Measurements from ENCODE around the gene ICE1. TPM values are rescaled to one million over a fixed set of nuclear protein-coding genes. Genes with fewer than 3 reads are reported as not detected.

The ICE1 gene
- total RNA-seq, 1 experiment from 2014 or later = 38.3 TPM

DNA sequence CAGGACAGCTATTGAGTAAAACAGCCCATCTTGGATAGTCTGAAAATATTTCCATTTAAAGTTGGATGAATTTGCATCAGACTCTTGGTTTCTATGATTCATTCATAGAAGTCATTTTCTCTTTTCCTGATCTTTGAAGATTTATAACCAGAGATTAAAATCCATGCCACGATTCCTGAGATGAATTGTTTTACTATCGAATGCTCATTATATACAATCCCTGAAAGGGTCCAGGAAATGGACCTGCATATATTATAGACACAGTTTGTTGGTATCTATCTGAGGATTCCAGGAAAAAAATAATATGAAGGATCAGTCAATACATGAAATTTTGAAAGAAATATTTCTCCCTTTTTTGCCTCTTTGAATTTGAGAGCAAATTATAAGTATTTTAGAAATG, 99.0 kb downstream of the ICE1 start:
- in situ Hi-C loops (cut with HindIII; ENCODE audit: low pct_unique_long_range_greater_than_20kb, low sequenced_read_pairs) = no loop called here
- DNase-seq (ENCODE audit: low read depth, low spot score) (no peak), ATAC-seq (no peak)
- BruUV-seq (replicated peaks) = no TSS peak
- Histone ChIP-seq H3K9me3 (ENCODE audit: control insufficient read depth, insufficient read depth, low read depth, low read length) (no peaks in the 10 kb centered on the region), H3K27ac (ENCODE audit: low read length) (no peak overlapping the region), H3K36me3 (ENCODE audit: control insufficient read depth, insufficient read depth, low read length) (no peaks in the 10 kb centered on the region), H3K27me3 (ENCODE audit: control insufficient read depth, insufficient read depth, low read length) (no peaks in the 10 kb centered on the region), H3K4me3 (ENCODE audit: low read depth in 2 of 2, low read length in 2 of 2) (no peak overlapping the region), H3K4me1 (ENCODE audit: control insufficient read depth, insufficient read depth, low read length) (no peaks in the 10 kb centered on the region)
- ChIA-PET POLR2A (no interaction called here), CTCF (no interaction called here)
- intact Hi-C loops (cut with micrococcal nuclease; ENCODE audit: unreplicated experiment) = no loop called here
- TF ChIP-seq, protein P1, sequence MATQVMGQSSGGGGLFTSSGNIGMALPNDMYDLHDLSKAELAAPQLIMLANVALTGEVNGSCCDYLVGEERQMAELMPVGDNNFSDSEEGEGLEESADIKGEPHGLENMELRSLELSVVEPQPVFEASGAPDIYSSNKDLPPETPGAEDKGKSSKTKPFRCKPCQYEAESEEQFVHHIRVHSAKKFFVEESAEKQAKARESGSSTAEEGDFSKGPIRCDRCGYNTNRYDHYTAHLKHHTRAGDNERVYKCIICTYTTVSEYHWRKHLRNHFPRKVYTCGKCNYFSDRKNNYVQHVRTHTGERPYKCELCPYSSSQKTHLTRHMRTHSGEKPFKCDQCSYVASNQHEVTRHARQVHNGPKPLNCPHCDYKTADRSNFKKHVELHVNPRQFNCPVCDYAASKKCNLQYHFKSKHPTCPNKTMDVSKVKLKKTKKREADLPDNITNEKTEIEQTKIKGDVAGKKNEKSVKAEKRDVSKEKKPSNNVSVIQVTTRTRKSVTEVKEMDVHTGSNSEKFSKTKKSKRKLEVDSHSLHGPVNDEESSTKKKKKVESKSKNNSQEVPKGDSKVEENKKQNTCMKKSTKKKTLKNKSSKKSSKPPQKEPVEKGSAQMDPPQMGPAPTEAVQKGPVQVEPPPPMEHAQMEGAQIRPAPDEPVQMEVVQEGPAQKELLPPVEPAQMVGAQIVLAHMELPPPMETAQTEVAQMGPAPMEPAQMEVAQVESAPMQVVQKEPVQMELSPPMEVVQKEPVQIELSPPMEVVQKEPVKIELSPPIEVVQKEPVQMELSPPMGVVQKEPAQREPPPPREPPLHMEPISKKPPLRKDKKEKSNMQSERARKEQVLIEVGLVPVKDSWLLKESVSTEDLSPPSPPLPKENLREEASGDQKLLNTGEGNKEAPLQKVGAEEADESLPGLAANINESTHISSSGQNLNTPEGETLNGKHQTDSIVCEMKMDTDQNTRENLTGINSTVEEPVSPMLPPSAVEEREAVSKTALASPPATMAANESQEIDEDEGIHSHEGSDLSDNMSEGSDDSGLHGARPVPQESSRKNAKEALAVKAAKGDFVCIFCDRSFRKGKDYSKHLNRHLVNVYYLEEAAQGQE (IDR thresholded peaks at IDR 0.05; ENCODE audit: insufficient read depth in 1 of 2, low read depth in 2 of 2, low read length in 1 of 2) = no peak
- TF ChIP-seq CTCF (IDR thresholded peaks at IDR 0.05) = no peak
- no peak for TF ChIP-seq POLR2AphosphoS5 (IDR thresholded peaks at IDR 0.05; ENCODE audit: low read depth, low read length)
- TF ChIP-seq TCF7L2 (IDR thresholded peaks at IDR 0.05; ENCODE audit: low read depth, low read length) = no peak
- no peak for TF ChIP-seq SIN3A (IDR thresholded peaks at IDR 0.05; ENCODE audit: borderline replicate concordance, insufficient read depth, low read depth, low read length)

- Histone ChIP-seq H3K36me3 (ENCODE audit: control insufficient read depth, insufficient read depth, low read length) (no peaks in the 10 kb centered on the region), H3K4me1 (ENCODE audit: control insufficient read depth, insufficient read depth, low read length) (no peaks in the 10 kb centered on the region), H3K27me3 (ENCODE audit: control insufficient read depth, insufficient read depth, low read length) (no peaks in the 10 kb centered on the region), H3K4me3 (ENCODE audit: low read depth in 2 of 2, low read length in 2 of 2) (no peak overlapping the region), H3K9me3 (ENCODE audit: control insufficient read depth, insufficient read depth, low read depth, low read length) (no peaks in the 10 kb centered on the region), H3K27ac (ENCODE audit: low read length) (no peak overlapping the region)
- DNase-seq (ENCODE audit: low read depth, low spot score) (no peak), ATAC-seq (no peak)
- ChIA-PET CTCF (no interaction called here), POLR2A (no interaction called here)
- in situ Hi-C loops (cut with HindIII; ENCODE audit: low pct_unique_long_range_greater_than_20kb, low sequenced_read_pairs) = no loop called here
- intact Hi-C loops (cut with micrococcal nuclease; ENCODE audit: unreplicated experiment) = no loop called here
- TF ChIP-seq, protein P1 (IDR thresholded peaks at IDR 0.05; ENCODE audit: insufficient read depth in 1 of 2, low read depth in 2 of 2, low read length in 1 of 2) = no peak
- TF ChIP-seq TCF7L2 (IDR thresholded peaks at IDR 0.05; ENCODE audit: low read depth, low read length) (no peak), SIN3A (IDR thresholded peaks at IDR 0.05; ENCODE audit: borderline replicate concordance, insufficient read depth, low read depth, low read length) (no peak), CTCF (IDR thresholded peaks at IDR 0.05) (no peak), POLR2AphosphoS5 (IDR thresholded peaks at IDR 0.05; ENCODE audit: low read depth, low read length) (no peak)
- BruUV-seq (replicated peaks) = no TSS peak
These were observed 99.9 kb downstream of the ICE1 start for GRCh38 chr5:5522336-5522735.
